Effector memory CD8-positive, alpha-beta T cell (primary cell): ENCODE results near the gene DLG2.

Experiments
- ATAC-seq: fragments of 150-1000 bp; cut with Tn5 transposase; replicated peaks from 2 replicates; pipeline ENCODE4 v1.10.0; 2021; ENCODE audit warnings: mild to moderate bottlenecking, moderate library complexity
- DNase-seq, 3 experiments: peaks; one replicate each; pipeline ENCODE4 v3.0.0; 2021
- H3K27ac Mint-ChIP-seq, 2 donors: one replicate each; pipeline ENCODE4 v1.8.0; 2022; ENCODE audit warnings: mild to moderate bottlenecking in 2 of 2, mixed read lengths in 2 of 2, moderate library complexity in 2 of 2
- H3K27me3 Mint-ChIP-seq, 2 donors: one replicate each; pipeline ENCODE4 v1.8.0; 2022; ENCODE audit warnings: mixed read lengths in 2 of 2
- H3K36me3 Mint-ChIP-seq: one replicate; pipeline ENCODE4 v1.8.0; 2022; ENCODE audit warnings: mild to moderate bottlenecking, moderate library complexity, mixed read lengths; ENCODE audit not compliant: insufficient read depth
- H3K4me1 Mint-ChIP-seq, 2 donors: one replicate each; pipeline ENCODE4 v1.8.0; 2022; ENCODE audit warnings: low read depth in 2 of 2, mixed read lengths in 2 of 2
- H3K4me3 Mint-ChIP-seq, 2 donors: one replicate each; pipeline ENCODE4 v1.8.0; 2022; ENCODE audit warnings: mild to moderate bottlenecking in 2 of 2, mixed read lengths in 2 of 2, moderate library complexity in 2 of 2
- H3K9me3 Mint-ChIP-seq, 2 donors: one replicate each; pipeline ENCODE4 v1.8.0; 2022; ENCODE audit warnings: mixed read lengths in 2 of 2

DLG2 gene

DNA sequence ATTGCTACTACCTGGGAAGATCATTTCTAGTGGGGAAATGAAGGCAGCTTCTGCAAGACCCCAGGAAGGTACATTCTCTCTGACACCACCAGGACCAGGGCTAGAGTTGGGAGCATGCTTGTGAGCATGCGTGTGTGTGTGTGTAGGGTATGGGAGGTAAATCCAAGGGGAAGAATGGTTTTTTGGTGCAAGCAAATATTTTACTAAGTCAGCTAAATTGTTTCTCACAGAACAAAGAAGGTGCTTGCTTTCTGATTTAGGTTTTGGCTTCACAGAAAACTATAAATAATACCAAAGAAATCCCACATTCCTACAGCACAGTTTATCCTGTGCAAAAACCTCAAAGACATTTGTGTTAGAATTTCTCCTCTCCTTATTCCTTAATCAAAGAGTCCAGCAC, 1996.9 kb downstream of the DLG2 start:
- Mint-ChIP-seq H3K27ac (no peak overlapping the region), H3K9me3 (no peaks in the 10 kb centered on the region), H3K36me3 (no peaks in the 10 kb centered on the region), H3K4me1 (no peaks in the 10 kb centered on the region), H3K4me3 (no peak overlapping the region), H3K27me3 (no peaks in the 10 kb centered on the region)
- DNase-seq (no peak), ATAC-seq (no peak)

- no peak for ATAC-seq
- Mint-ChIP-seq H3K36me3 (no peaks in the 10 kb centered on the region), H3K4me3 (no peak overlapping the region), H3K4me1 (no peaks in the 10 kb centered on the region), H3K27ac (no peak overlapping the region), H3K9me3 (no peaks in the 10 kb centered on the region), H3K27me3 (no peaks in the 10 kb centered on the region)
- DNase-seq, result no peak
These were observed 1997.4 kb downstream of the DLG2 start for GRCh38 chr11:83629775-83630174.

DNA sequence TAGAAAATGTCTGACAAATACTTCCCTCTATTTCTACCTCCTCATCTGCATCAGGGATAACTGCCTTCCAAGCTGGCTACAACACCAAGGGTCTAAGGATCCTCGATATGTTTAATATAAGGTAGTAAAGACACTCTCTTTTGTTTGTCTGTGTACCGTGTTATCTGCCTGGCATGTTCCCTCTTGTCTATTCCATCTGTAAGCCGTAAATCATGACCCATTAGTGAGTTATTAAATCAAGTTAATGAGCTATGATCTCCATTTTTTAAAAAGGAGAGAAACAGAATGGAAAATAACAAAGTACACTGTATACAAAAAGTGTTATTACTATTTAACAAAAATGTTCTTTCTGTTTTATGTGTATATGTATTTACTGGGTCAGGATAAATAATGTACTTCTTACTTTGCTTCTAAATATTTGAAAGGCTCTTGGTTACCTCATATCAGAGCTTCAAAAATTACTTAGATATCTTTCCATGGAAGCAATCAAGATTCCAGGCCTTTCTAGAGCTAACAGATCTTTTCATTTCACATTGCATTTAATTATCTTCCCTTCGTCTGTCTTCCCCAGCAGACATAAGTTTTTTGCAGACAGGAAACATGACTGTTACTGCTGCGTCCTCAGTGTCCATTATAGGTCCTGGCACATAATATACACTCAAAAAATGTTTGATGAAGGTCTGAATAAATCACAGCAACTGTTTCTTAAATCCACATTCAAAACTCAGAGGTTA, 1998.4 kb downstream of the DLG2 start:
- no peaks in the 10 kb centered on the region for H3K27me3 Mint-ChIP-seq
- DNase-seq, result no peak

DNA sequence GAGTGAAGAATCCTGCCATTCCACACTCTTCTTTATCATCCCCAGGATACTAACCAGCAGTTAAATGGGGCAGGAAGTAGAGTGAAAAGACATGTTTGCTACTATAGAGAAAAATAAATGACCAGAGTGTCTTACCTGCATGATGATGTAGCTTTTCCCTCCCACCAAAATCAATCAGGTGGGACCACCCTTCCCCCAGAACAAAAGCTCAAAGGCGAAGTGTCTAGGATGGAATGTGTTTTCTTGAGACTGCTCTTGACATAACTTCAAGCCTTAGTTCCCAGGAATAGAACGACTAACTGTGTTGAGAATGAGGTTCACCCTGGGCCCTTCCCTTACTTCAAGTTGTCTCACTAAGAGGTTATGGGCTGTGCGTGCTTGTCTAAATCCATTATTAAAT, 2001.8 kb downstream of the DLG2 start:
- DNase-seq (no peak), ATAC-seq (no peak)
- no peaks in the 10 kb centered on the region for H3K4me1 Mint-ChIP-seq
- H3K27ac Mint-ChIP-seq, result no peak overlapping the region
- no peaks in the 10 kb centered on the region for H3K27me3 Mint-ChIP-seq
- no peak overlapping the region for H3K4me3 Mint-ChIP-seq
- H3K36me3 Mint-ChIP-seq, result no peaks in the 10 kb centered on the region
- H3K9me3 Mint-ChIP-seq, result no peaks in the 10 kb centered on the region

More for the DNA sequence above, 1998.4 kb downstream of the DLG2 start:
- no peak for ATAC-seq
- Mint-ChIP-seq H3K36me3 (no peaks in the 10 kb centered on the region), H3K9me3 (no peaks in the 10 kb centered on the region), H3K27ac (no peak overlapping the region), H3K4me3 (no peak overlapping the region), H3K4me1 (no peaks in the 10 kb centered on the region)

DNA sequence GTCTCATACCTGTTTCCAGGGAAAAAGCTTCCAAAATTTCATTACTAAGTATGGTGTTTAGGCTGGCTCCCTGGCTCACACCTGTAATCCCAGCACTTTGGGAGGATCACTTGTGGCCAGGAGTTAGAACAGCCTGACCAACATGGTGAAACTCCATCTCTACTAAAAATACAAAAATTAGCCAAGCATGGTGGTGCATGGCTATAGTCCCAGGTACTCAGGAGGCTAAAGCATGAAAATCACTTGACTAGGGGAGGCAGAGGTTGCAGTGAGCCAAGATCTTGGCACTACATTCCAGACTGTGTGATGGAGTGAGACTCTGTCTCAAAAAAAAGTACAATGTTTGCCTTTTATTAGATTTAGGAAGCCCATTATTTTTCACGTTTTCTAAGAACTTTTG, 2009.5 kb downstream of the DLG2 start:
- Mint-ChIP-seq H3K27me3 (no peaks in the 10 kb centered on the region), H3K27ac (no peak overlapping the region), H3K36me3 (no peaks in the 10 kb centered on the region), H3K9me3 (peaks cover 2 to 3% of the 10 kb centered on the region in 2 donors), H3K4me3 (no peak overlapping the region), H3K4me1 (no peaks in the 10 kb centered on the region)
- DNase-seq (no peak), ATAC-seq (no peak)

GRCh38 chr11:83613767-83614121, 2013.4 kb downstream of the DLG2 start:
- no peak overlapping the region for H3K4me3 Mint-ChIP-seq

GRCh38 chr11:83612891-83613766, 2014.0 kb downstream of the DLG2 start:
- H3K4me1 Mint-ChIP-seq, result no peaks in the 10 kb centered on the region
- no peak for ATAC-seq
- H3K27ac Mint-ChIP-seq, result no peak overlapping the region
- no peak for DNase-seq
- no peak overlapping the region for H3K4me3 Mint-ChIP-seq
- H3K36me3 Mint-ChIP-seq, result no peaks in the 10 kb centered on the region
- H3K9me3 Mint-ChIP-seq, result peaks cover 2 to 8% of the 10 kb centered on the region in 2 donors
- H3K27me3 Mint-ChIP-seq, result no peaks in the 10 kb centered on the region

More at GRCh38 chr11:83613767-83614121, 2013.4 kb downstream of the DLG2 start:
- Mint-ChIP-seq H3K9me3 (peaks cover 0 to 8% of the 10 kb centered on the region in 2 donors), H3K36me3 (no peaks in the 10 kb centered on the region), H3K27ac (no peak overlapping the region), H3K4me1 (no peaks in the 10 kb centered on the region), H3K27me3 (no peaks in the 10 kb centered on the region)
- DNase-seq (no peak), ATAC-seq (no peak)

DNA sequence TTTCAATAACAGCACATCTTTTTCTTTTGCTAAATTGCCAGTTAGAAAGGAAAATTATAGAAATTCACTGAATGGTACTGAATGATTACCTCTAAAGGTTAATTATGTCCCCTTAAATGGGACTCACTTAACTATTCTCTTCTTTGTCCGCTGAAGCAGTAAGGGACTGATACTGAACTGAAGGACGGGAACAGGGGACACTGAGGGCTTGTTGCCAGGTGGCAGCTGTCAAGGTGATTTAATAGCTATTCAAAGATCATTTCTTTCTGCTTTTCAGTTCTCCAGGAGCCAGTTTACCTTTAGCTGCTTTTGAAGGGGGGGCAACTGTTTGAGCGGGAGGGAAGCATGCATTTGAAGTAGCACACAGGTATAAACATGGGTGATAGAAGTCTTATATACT, 2015.5 kb downstream of the DLG2 start:
- ATAC-seq, result no peak
- Mint-ChIP-seq H3K9me3 (peaks cover 2 to 8% of the 10 kb centered on the region in 2 donors), H3K36me3 (no peaks in the 10 kb centered on the region), H3K27me3 (no peaks in the 10 kb centered on the region), H3K4me1 (no peaks in the 10 kb centered on the region), H3K4me3 (no peak overlapping the region), H3K27ac (no peak overlapping the region)
- DNase-seq, result no peak

GRCh38 chr11:83611031-83611430, 2016.1 kb downstream of the DLG2 start:
- H3K27ac Mint-ChIP-seq, result no peak overlapping the region
- no peaks in the 10 kb centered on the region for H3K4me1 Mint-ChIP-seq
- H3K36me3 Mint-ChIP-seq, result no peaks in the 10 kb centered on the region
- H3K27me3 Mint-ChIP-seq, result no peaks in the 10 kb centered on the region
- no peak for DNase-seq
- H3K9me3 Mint-ChIP-seq, result peaks cover 2 to 8% of the 10 kb centered on the region in 2 donors
- no peak for ATAC-seq
- H3K4me3 Mint-ChIP-seq, result no peak overlapping the region

DNA sequence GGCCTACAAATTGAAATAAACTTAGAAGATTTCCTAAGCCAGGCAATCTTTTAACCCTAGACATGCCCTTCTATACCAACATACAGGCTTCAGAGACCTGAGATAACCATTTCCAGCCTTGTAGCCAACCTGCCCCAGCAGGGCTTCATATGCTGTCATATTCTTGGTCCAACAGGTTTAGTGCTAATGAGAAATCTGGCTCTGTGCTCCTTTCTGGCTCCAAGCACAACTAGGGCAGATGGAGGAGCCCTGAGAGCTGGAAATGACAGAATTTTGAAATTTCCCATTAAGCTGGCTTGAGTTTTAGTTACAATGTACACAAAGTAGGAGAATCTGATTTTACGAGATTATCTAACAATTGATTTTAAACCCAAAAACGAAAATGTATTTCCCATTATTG, 2018.0 kb downstream of the DLG2 start:
- Mint-ChIP-seq H3K9me3 (peaks cover 2 to 8% of the 10 kb centered on the region in 2 donors), H3K4me1 (no peaks in the 10 kb centered on the region), H3K27ac (no peak overlapping the region), H3K4me3 (no peak overlapping the region), H3K36me3 (no peaks in the 10 kb centered on the region), H3K27me3 (no peaks in the 10 kb centered on the region)
- ATAC-seq, result no peak
- DNase-seq, result no peak

DNA sequence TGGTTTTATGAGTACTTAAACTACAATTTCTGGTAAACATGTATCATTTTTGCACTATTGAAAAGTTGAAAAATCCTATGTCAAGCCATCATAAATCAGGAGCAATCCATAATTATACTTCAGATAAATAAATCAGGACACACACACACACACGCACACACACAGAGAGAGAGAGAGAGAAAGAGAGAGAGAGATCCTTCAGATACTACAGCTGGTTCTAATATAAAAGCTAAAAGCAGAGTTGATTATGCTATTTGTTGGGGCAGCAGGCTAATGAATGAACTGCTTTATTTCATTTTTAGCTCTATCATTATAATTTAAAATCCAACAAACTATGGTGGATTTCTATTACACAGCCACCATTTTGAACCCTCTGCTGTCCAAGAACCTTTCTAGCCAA, 2018.6 kb downstream of the DLG2 start:
- Mint-ChIP-seq H3K36me3 (no peaks in the 10 kb centered on the region), H3K4me3 (no peak overlapping the region)
- no peak for ATAC-seq

DNA sequence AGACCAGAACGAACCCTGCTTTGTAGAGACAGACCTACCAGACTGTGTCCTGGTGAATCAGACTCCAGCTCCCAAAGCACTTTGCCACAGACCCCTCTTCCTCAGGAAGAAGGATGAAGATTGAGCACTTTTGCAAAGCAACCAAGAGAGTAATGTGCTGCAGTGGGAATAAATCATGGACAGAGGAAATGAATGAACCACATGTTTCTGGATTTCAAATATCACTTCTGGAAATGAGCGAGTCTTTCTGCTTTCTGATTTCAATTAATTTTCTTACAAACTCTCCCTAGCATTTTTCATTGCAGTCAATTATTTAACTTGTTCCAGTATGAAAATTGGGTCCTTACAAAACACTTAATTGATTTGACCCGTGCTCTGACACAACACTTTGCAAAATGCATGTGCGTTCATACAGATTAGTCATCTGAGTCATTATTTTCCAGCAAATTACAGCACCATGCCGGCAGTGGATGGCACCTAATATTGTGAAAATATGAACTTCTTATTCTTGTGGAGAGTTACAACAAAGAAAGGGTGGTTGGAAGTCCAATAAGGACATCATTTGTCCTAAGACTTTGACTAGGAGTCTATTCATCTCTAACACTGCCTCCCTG, 2025.1 kb downstream of the DLG2 start:
- no peak overlapping the region for H3K27ac Mint-ChIP-seq
- no peak for DNase-seq
- peaks cover 5 to 6% of the 10 kb centered on the region in 2 donors for H3K9me3 Mint-ChIP-seq
- no peaks in the 10 kb centered on the region for H3K27me3 Mint-ChIP-seq
- no peaks in the 10 kb centered on the region for H3K36me3 Mint-ChIP-seq
- no peaks in the 10 kb centered on the region for H3K4me1 Mint-ChIP-seq
- ATAC-seq, result no peak
- H3K4me3 Mint-ChIP-seq, result no peak overlapping the region

More for the DNA sequence above, 2018.6 kb downstream of the DLG2 start:
- Mint-ChIP-seq H3K9me3 (peaks cover 2 to 8% of the 10 kb centered on the region in 2 donors), H3K27me3 (no peaks in the 10 kb centered on the region), H3K27ac (no peak overlapping the region), H3K4me1 (no peaks in the 10 kb centered on the region)
- no peak for DNase-seq

DNA sequence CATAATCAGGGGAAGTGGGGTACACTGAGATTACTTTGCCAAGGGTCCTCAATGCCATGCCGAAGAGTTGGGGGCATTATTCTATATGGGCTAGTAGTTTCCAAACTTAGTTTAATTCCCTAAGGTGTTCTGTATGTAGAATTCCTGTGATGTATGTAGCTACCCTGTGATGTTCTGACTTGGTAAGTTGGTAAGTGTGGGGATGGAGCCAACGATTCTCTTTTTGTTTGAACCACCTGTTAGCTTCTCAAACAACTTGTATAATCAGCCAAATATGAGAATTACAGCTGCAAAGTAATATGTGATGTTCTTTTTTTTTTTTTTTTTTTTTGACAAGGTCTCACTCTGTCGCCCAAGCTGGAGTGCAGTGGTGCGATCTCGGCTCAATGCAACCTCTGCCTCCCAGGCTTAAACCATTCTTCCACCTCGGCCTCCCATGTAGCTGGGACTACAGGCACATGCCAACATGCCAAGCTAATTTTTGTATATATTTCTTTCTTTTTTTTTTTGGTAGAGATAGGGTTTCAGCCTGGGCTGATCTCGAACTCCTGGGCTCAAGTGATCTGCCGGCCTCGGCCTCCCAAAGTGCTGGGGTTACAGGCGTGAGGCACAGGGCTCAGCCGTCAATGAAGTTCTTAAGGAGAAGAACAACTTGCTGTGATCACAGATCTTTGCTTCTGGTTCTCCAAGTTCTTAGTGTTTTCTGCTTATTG, 2025.8 kb downstream of the DLG2 start:
- H3K4me1 Mint-ChIP-seq, result no peaks in the 10 kb centered on the region
- no peak overlapping the region for H3K27ac Mint-ChIP-seq
- H3K36me3 Mint-ChIP-seq, result no peaks in the 10 kb centered on the region
- no peak overlapping the region for H3K4me3 Mint-ChIP-seq
- H3K27me3 Mint-ChIP-seq, result no peaks in the 10 kb centered on the region
- no peak for DNase-seq
- H3K9me3 Mint-ChIP-seq, result peaks cover 5 to 6% of the 10 kb centered on the region in 2 donors
- ATAC-seq, result no peak
